ENCODE results near the gene FBXO36.
"Not testable (repeated sequence)": the region's sequence is repeated elsewhere in the genome, so short reads cannot be mapped to it uniquely, and the experiment has no call there.

Gene FBXO36

GRCh38 chr2:229922449-229923386, at the start of gene FBXO36:
Gene FBXO36, plus strand, starts transcription at chr2:229922503. Its CDS starts 11 bp downstream, at chr2:229922514.
- in situ Hi-C loops (cut with HindIII; ENCODE audit: low sequenced_read_pairs), result no loop called here

GRCh38 chr2:229873123-229873581, 49.2 kb upstream of the FBXO36 start:
- in situ Hi-C loops (cut with HindIII; ENCODE audit: low sequenced_read_pairs), result no loop called here

GRCh38 chr2:229874647-229875046, 47.7 kb upstream of the FBXO36 start:
- in situ Hi-C loops (cut with HindIII; ENCODE audit: low sequenced_read_pairs), result no loop called here

GRCh38 chr2:229875549-229875948, 46.8 kb upstream of the FBXO36 start:
- in situ Hi-C loops (cut with HindIII; ENCODE audit: low sequenced_read_pairs), result no loop called here

- in situ Hi-C loops (cut with HindIII; ENCODE audit: low sequenced_read_pairs), result no loop called here
Measured at GRCh38 chr2:229879191-229879950, 42.9 kb upstream of the FBXO36 start.

- in situ Hi-C loops (cut with HindIII; ENCODE audit: low sequenced_read_pairs), result no loop called here
Measured at GRCh38 chr2:229880892-229881586, 41.3 kb upstream of the FBXO36 start.

GRCh38 chr2:229882583-229882982, 39.7 kb upstream of the FBXO36 start:
- in situ Hi-C loops (cut with HindIII; ENCODE audit: low sequenced_read_pairs), result no loop called here

- in situ Hi-C loops (cut with HindIII; ENCODE audit: low sequenced_read_pairs), result no loop called here
Measured at GRCh38 chr2:229884775-229885699, 37.3 kb upstream of the FBXO36 start.

GRCh38 chr2:229887441-229887840, 34.9 kb upstream of the FBXO36 start:
- in situ Hi-C loops (cut with HindIII; ENCODE audit: low sequenced_read_pairs), result no loop called here

GRCh38 chr2:229888031-229888430, 34.3 kb upstream of the FBXO36 start:
- in situ Hi-C loops (cut with HindIII; ENCODE audit: low sequenced_read_pairs), result no loop called here

- in situ Hi-C loops (cut with HindIII; ENCODE audit: low sequenced_read_pairs), result no loop called here
Measured at GRCh38 chr2:229889023-229889422, 33.3 kb upstream of the FBXO36 start.

GRCh38 chr2:229896857-229897256, 25.4 kb upstream of the FBXO36 start:
- in situ Hi-C loops (cut with HindIII; ENCODE audit: low sequenced_read_pairs), result no loop called here

- in situ Hi-C loops (cut with HindIII; ENCODE audit: low sequenced_read_pairs), result no loop called here
Measured at GRCh38 chr2:229899604-229900003, 22.7 kb upstream of the FBXO36 start.

GRCh38 chr2:229900012-229900411, 22.3 kb upstream of the FBXO36 start:
- in situ Hi-C loops (cut with HindIII; ENCODE audit: low sequenced_read_pairs), result no loop called here

- in situ Hi-C loops (cut with HindIII; ENCODE audit: low sequenced_read_pairs), result not testable (repeated sequence)
Measured at GRCh38 chr2:229900514-229900913, 21.8 kb upstream of the FBXO36 start.

GRCh38 chr2:229901819-229902218, 20.5 kb upstream of the FBXO36 start:
- in situ Hi-C loops (cut with HindIII; ENCODE audit: low sequenced_read_pairs), result no loop called here

GRCh38 chr2:229903037-229903436, 19.3 kb upstream of the FBXO36 start:
- in situ Hi-C loops (cut with HindIII; ENCODE audit: low sequenced_read_pairs), result no loop called here

- in situ Hi-C loops (cut with HindIII; ENCODE audit: low sequenced_read_pairs), result no loop called here
Measured at GRCh38 chr2:229905601-229906000, 16.7 kb upstream of the FBXO36 start.

- in situ Hi-C loops (cut with HindIII; ENCODE audit: low sequenced_read_pairs), result no loop called here
Measured at GRCh38 chr2:229909090-229909489, 13.2 kb upstream of the FBXO36 start.
